NK-92 (cell line): Measurements from ENCODE around the gene RASGRF2.

Experiments
- DNase-seq: peaks from one replicate; lab custom pipeline; 2025; ENCODE audit not compliant: unreplicated experiment; lab: John Stamatoyannopoulos, UW

Gene RASGRF2

DNA sequence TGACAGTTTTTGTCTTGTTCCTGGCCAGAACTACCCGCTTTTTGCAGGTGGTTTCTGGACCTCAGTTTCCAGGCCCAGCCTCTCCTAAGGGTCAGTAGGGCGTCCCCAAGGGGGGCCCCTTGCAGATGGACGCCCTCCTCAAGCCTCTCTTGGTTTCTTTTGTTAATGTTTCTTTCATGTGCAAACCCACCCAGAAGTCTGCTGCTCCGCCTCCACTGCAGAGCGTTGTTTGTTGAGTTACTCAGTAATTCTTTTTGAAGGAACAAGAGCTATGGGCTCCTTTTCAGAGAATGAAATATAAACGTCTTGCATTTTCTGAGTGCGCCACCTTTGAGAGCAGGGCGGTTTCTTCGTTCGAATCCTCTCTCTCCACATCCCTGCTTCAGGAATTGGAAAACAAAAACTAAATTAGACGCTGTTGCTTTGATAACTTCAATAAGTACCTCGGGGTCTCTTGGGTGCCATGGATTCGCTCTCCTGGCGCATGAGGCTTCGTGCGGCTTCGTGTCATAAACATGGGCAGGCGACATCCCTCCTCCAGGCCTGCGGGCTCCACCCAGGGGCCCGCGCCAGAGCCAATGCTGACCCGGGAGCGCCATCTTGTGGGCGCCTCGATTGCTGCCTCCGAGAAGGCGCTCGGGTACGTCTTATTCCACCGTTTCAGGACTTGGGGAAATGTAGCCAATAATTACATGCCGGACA is 234.6 kb downstream of the RASGRF2 start:
- DNase-seq: no peak

DNA sequence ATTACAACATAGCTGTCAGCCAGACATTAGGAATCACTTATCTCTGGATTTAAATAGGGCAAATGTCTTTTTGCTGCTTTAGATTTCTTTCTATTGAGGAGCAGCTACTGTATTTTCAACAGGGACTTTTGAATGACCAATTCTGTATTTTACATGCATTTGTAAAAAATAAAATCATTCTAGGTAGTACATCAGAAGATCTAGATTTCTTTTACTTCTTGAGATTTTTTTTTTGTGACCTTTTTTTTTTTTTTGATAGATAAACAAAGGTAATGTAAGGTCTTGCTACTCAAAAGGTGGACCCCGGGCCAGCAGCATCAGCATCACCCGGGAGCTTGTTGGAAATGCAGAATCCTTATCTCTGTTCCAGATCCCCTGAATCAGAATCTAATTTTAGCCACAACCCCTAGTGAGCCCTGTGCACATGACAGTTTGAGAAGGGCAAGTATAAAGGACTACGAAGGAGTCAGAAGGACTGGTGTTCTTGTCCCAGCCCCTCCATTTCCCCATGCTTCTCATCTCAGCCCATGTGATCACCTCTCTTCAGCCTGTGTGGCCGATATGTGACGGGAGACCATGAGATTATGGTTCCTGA is 235.3 kb downstream of the RASGRF2 start:
- DNase-seq: no peak

DNA sequence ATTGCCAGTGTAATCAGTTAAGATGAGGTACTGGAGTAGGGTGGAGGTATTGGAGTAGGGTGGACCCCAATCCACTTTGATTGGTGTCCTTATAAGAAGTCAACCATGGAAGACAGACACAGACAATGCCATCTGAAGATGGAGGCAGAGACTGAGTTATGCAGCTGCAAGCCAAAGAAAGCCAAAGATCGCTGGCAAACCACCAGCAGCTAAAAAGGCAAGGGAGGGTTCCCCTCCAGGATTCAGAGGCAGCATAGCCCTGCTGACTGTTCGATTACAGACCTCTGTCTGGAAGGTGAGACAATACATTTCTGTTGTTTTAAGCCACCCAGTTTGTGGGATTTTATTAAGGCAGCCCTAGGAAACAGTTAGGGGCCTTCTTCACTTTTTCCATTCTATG is 242.5 kb downstream of the RASGRF2 start:
- DNase-seq: no peak

DNA sequence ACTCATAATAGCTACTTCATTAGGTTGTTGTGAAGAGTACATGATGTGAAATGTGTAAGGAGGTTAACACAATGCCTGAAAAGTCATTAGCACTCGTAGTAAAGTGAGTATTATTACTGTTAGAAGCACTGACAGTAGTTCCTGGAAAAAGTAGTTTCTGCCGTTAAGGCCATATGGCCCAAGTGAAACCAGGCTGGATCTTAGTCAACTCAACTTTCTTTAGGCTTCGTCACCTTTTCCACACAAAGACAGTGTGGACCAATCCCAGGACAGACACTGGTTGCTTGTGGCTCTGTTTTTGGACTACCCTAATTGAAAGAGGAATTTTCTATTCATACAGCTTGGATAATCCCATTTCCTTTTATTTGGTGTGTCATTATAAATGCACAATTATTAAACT is 243.6 kb downstream of the RASGRF2 start:
- no peak for DNase-seq

DNA sequence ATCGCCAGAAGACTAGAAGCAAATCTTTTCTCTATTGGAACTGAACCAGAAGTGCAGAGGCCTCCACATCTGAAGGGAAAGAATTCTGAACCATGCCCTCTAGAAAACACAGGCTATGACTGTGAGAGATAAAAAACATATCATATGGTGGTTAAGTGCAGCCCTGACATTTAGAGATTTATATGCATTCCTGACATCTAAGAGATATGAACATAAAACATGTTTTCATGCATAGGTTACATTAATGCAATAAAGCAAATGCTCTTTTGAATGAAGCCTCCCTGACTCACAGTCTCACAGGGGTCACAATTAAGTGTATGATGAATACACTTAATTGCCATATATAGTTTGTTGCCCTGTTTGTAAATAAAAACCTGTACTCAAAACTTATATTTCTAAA is 244.0 kb downstream of the RASGRF2 start:
- no peak for DNase-seq

DNA sequence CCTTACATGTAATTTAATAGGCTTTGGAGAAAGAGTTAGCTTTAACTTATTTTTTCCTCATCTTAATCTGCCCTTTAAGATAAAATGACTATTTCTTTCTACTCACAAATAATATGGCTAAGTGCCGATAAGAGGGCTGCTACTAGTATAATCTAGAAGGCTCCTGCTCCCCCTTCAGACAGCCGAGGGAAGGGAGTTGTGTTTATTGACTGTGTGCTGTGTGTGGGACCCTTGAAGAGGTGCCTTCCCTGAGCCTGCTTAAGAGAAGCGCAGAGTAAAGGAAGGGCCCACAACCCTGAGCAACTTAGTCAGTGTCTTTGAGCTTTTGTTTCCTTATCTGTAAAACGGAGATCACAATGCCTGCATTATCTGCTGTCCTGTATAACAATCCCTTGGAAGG is 244.9 kb downstream of the RASGRF2 start:
- DNase-seq: no peak

DNA sequence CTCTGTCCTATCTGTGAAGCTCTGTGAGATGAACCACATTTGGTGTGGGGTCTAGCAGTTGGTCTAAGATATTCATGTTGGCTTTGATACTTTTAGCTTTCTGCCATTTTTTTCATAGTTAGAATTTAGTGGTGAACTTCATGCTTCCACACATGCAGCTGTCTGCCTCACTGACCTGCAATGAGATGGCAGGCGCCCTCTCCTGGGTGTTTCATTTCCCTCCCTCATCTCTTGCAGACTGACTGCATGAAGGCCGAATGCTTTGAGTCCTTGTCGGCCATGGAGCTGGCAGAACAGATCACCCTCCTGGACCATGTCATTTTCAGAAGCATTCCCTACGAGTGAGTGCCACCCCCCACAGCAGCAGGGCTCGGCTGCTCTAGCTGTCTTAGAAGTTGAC is 246.8 kb downstream of the RASGRF2 start:
- no peak for DNase-seq

DNA sequence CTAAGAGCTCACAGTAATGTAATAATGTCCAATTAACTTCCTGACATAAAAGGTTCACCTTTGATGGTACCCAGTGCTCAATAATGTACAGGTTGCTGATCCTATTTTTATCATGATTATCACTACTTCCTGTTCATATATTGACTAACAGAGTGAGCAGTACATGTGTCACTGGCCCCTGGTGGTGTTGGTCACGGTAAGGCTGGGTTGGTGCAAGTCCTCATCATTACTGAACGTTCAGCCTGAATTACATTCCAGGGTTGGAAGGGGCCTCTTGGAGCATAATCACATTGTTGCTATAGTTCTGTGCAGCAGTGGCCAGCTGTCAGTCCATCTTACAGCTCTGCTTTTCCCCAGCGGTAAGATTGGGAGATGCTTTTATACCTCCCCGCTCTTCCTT is 248.7 kb downstream of the RASGRF2 start:
- no peak for DNase-seq

DNA sequence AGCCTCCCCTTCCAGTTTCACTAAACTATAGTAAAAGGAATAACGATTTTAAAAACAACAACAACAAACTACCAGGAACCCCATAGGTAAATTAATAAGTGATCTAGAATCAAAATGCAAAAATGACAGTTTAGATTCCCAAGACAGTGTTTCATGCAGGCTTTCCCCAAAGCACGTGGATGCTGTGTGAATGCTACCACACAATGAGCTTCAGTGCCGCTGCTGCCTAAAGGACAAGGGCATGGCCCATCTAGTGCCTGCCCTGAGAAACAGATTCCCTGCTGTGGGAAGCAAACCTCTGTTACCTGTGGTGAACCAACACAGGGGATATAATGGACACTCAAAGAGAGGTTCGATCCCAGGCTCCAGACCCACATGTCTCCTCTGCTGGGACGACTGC is 249.2 kb downstream of the RASGRF2 start:
- DNase-seq: no peak

DNA sequence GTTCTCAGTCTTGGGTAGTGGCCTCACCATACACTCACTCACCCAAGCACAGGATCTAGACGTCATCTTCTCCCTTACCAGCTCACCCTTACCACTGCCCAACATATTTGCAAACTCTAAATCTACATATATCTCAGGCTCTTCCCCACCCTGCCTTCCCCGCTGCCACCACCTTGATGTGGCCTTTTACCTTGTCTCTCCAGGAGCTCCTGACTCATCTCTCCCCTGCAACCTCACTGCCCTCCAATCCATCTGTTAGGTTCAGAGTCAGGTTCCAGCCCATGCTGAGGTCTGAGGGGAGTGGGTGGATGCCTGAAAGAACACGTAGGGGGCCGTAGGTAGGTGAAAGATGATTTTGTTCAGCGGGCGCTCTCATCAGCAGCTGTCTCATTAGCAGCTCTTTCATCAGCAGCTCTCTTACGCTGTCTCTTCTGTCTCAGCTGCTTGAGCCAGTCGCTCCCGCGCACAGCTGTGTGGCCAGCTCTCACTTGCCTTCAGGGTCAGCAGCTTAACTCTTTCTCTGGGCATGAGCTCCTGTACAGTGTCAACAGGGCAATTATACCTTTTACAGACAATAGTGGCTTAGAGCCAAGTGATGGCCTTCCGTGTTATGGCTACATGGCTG is 249.8 kb downstream of the RASGRF2 start:
- DNase-seq: no peak

DNA sequence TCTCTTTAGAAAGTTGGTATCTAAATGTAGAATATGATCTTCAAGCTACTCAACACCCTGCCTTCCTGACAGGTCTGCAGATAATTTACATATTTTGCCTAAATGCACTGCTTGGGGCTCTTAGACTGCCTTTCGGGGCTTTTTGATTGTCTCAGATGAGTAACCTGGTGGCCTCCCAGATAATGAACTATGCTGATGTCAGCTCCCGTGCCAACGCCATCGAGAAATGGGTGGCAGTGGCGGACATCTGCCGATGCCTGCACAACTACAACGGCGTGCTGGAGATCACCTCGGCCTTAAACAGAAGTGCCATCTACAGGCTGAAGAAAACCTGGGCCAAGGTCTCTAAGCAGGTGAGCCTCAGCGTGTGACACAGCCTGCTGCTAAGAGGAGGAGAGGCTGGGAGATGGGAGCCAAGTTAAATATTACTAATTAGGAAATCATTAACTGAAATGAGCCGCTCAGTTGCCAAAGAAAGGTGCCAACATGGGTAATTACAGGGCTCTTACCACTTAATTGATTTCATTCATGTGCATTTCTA is 252.1 kb downstream of the RASGRF2 start:
- DNase-seq: no peak

DNA sequence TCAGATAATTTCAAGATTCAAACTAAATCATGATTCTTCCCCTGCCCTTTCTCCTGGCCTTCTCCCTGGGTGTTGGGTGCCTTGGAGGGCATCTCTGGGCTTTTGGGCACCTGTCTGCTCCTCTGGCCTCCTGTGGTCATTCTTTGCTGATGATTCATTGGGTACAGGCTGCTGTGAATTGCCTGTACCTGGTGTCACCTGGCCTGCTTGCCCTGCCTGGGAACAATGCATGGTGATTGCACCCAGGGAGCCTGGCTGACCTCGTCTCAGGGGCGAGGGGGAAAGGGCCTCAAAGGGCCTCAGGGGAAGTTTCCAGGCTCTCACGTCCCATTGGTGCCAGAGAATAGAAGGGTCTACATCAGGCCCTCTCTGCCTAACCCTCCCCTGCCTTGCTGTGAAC is 252.9 kb downstream of the RASGRF2 start:
- DNase-seq: no peak

DNA sequence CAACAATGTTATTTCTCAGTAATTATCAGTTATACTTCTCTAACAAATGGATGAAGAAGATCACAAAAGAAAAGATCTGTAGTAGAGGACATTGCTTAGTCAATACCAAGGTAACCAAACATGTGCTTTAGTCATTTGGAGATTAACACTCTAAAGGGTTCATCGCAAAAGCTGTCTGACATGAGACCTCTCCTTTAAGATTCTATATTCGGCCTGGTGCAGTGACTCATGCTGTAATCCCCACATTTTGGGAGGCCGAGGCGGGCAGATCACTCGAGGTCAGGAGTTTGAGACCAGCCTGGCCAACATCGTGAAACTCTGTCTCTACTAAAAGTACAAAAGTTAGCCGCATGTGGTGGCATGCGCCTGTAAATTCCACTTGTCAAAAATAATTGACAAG is 254.7 kb downstream of the RASGRF2 start:
- no peak for DNase-seq

DNA sequence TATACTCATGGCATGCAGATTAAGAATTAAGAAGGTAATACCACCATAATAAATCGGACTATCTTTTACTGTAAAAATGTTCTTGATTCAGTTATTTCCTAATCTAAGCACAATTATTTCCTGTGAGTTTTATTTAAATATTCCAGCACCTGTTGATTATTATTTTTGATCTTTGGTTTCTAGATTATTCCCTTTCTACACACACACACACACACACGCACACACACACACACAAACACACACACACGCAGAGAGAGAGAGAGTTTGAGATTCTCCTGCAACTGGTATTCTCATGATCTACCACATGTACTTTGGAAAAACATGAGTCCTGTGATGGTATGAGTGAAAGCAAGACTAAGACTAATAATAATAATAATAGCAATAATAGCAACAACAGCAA is 256.0 kb downstream of the RASGRF2 start:
- no peak for DNase-seq

DNA sequence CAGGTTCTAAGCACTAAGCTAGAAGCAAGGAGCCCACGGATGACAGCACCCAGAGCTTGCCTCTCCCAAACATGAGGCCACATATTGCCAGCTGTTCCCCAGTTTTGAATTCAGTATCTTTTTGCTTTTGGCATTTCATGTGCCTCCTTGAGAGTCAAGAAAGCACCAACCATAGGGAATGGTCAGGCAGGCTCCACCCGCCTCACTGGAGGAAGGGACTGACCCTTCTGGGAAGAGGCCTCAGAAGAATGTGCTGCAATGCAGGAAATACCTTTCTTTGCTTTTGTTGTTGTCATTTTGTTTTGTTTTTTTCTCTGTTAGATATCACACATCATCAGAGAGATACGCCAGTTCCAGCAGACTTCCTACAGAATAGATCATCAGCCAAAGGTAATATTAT is 259.2 kb downstream of the RASGRF2 start:
- no peak for DNase-seq

DNA sequence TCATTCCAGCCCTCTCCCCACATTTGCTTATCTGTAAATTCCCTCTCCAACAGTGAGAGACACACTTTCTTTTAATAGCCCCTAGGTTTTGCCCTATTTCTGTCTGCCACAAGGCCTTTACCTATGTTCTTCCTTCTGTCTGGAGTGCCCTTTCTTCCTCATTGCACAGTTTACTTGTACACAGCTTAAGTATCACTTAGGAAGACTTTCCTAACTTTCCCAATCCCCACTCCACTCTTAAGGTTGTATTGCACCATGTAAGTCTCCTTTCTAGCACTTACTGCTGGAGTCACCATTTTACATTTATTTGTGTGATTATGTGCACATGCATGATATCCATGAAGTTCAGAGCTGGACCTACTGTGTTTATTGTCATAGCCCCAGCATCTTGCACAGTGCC is 262.1 kb downstream of the RASGRF2 start:
- no peak for DNase-seq

DNA sequence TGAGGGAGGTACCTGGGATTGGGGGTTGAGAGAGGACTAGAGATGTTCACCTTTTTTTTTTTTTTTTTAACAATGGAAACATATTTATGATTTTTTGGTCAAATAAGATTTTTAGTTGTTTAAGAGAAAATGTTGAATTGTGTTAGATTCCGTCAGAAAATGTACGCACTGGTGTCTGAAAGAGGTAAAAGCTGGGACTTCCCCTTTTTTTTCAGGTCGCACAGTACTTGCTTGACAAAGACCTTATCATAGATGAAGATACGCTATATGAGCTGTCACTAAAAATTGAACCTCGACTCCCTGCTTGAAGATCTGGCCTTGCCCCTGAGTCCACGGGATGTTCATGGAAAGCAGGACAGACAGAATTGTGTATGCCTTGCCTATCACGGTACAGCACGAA is 265.3 kb downstream of the RASGRF2 start:
- no peak for DNase-seq

DNA sequence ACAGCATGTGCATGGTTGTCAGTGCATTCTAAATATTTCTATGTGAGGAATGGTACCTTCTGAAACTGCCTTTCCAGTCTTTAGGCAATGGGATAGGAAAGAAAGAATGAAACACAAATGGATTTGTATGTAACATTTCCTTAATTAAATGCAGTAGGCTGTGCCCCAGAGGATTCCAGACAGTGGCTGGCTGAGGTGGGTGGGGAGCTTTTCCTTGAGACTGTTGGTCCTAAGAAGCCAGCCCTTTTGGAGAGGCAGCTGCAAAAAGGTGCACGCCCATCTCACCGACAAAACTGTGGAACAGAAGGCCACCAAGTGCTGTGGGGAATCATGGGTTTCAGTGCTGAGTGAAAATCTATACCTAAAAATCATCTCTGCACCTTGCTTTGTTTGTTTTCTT is 266.1 kb downstream of the RASGRF2 start:
- no peak for DNase-seq

DNA sequence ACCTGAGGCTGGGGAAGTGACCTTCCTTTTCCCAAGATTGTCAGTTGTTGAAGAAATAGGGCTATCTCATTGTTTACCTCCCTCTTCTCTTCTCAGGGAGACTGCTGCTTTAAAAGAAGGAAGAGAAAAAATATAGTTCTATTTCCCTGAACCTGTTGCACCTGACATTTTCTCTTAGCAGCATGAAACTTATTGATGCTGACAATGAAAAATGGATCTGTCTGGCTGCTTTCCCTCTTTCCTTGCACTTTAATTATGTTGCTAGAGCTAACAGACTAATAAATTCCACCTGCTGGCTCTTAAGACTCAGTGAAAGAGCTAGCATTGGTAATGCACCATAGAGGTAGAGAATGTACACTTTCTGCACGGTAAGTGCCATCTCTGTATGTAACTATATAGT is 266.8 kb downstream of the RASGRF2 start:
- DNase-seq: no peak

DNA sequence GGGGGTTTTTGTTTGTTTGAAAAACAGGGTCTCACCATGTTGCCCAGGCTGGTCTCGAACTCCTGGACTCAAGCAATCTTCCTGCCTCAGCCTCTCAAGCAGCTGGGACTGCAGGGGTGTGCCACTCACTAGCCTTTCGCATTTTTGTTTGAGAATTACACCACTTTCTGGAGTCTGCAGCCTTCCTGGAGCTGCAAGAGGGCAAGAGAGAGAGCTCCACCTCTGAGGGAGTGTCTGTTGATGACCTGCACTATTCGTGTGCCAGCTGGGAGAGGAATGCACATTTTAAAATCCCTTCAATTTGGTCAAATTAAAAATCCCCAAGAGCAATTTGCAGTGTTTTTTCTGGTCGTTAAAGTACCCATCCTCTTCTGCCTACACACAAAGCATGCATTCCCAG is 267.9 kb downstream of the RASGRF2 start:
- DNase-seq: no peak

DNA sequence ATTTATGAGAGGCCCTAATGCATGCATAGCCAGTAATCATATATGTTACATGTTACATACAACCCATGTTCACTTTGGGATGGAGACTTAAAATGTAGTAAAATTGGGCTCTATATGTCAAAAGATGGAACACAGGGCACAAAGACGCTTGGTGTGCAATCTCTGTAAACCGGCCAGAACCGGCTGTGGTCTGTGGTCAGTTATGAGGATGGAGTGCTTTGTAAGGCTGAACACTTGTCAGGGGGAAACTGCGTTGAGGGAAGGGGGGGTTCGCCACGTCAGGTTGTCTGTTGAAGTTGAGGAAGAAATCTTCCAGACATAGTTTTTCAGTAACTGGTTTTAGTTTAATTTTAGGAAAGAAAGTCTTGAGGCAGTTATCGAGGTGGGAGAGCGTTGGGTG is 270.3 kb downstream of the RASGRF2 start:
- DNase-seq: no peak

DNA sequence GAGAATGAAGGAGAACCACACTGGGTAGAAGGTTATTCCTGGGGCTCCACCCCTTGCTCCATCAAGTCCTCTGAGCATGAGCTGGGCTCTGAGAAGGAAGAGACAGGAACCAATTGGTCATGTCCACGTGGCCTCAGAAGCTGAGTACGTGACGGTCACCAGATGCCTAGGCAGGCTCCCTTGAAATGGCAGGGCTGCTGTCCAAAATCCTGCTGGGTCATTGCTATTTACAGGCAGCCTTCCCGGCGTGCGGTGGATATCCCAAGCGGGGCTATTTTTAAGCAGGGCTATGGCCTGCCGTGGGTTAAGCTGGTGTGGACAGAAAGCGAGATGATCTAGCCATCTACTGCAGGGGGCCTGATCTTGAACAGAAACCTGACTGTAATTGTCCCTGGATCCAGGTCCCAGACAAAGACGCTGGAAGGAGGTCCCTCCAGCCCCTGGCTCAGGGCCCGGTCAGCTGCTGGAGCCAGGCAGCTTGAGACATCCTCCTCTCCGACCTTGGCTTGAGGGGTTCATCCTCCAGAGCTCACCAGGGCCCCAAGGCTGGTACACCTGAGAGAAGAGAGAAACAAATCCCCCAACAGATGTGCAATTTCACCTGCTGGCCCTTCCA is 272.4 kb downstream of the RASGRF2 start:
- no peak for DNase-seq
